ENCODE results near the gene GMEB1.

GMEB1 gene

GRCh38 chr1:28755701-28756100 lies 87.1 kb downstream of the GMEB1 start:
- DNase-seq, result no peak

GRCh38 chr1:28756846-28757245 lies 88.3 kb downstream of the GMEB1 start:
- no peak for DNase-seq

- DNase-seq, result no peak
Measured at GRCh38 chr1:28758420-28758819, 89.8 kb downstream of the GMEB1 start.

- no peak for DNase-seq
Measured at GRCh38 chr1:28759257-28759656, 90.7 kb downstream of the GMEB1 start.

GRCh38 chr1:28761189-28761588 lies 92.6 kb downstream of the GMEB1 start:
- no peak for DNase-seq

GRCh38 chr1:28766532-28767183 lies 98.1 kb downstream of the GMEB1 start:
- no peak for DNase-seq
